ENCODE measurements around the gene ZNF318. TPM values are rescaled to one million over a fixed set of nuclear protein-coding genes. Genes with fewer than 3 reads are reported as not detected.
A peak's percentile ranks its signal among the peaks of the same experiment; 100 is the strongest.
"Not testable (repeated sequence)": the region's sequence is repeated elsewhere in the genome, so short reads cannot be mapped to it uniquely, and the experiment has no call there.

Gene ZNF318
- polyA plus RNA-seq, 2 of the 4 experiments (the other 2 are of a cell fraction), result 5.0 to 9.2 TPM

DNA sequence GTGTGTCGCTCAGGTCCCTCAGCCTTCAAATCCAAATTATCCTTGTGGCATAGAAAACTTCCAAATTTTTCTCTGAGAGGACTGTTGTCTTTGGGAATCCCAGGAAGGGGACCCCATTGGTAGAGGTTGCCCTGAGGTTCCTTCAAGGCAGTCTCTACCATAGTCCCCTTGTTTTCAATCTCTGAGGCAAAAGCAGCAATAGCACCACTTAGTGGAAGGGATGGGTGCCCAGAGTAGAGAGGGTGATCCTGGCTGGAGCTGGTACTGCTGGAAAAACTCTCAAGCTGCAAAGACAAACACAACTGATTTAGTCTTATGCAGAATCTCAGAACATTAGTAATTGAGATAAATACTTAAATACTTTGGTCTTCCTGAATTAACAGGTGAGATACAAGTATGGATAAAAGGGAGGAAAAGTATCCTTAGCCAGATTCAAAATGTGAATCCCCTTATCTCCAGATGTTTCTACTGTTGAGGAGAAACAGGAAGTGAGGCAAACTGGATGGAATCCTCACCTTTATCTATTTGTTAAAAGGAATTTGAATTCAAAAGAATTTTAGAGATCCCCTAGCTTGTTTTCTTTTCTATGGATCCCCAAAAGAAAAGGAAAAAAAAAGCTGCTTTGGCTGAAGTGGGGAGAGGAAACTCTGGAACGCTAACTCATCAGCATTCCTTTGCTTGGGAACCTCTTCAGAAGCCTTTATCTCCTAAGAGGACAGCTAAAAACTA, 13.4 kb downstream of the ZNF318 start:
- DNase-seq (ENCODE audit: low read depth in 1 of 2, low spot score in 1 of 2) (peak; percentile 7 to 20), FAIRE-seq (no peak), ATAC-seq (peak; percentile 62 to 82; a peak in 4 of 6 replicates)
- TF ChIP-seq, protein P1, sequence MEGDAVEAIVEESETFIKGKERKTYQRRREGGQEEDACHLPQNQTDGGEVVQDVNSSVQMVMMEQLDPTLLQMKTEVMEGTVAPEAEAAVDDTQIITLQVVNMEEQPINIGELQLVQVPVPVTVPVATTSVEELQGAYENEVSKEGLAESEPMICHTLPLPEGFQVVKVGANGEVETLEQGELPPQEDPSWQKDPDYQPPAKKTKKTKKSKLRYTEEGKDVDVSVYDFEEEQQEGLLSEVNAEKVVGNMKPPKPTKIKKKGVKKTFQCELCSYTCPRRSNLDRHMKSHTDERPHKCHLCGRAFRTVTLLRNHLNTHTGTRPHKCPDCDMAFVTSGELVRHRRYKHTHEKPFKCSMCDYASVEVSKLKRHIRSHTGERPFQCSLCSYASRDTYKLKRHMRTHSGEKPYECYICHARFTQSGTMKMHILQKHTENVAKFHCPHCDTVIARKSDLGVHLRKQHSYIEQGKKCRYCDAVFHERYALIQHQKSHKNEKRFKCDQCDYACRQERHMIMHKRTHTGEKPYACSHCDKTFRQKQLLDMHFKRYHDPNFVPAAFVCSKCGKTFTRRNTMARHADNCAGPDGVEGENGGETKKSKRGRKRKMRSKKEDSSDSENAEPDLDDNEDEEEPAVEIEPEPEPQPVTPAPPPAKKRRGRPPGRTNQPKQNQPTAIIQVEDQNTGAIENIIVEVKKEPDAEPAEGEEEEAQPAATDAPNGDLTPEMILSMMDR (IDR thresholded peaks at IDR 0.05), result 0 out of 3 replicates have a peak, but pooled peaks have one; percentile 12
- TF ChIP-seq EHMT2 (IDR thresholded peaks at IDR 0.05; ENCODE audit: low read depth) (no peak), RAD21 (conservative IDR thresholded peaks at IDR 0.05 in 1 of 2, IDR thresholded peaks at IDR 0.05 in 1 of 2) (peak; percentile 21 to 37; a peak in 4 of 5 replicates), HEYL (CRISPR knock-in tag; IDR thresholded peaks at IDR 0.05) (no peak), ESRRA (IDR thresholded peaks at IDR 0.05; ENCODE audit: borderline replicate concordance, low read length) (no peak), MAFK (IDR thresholded peaks at IDR 0.05; ENCODE audit: partially characterized antibody) (no peak), SMC3 (IDR thresholded peaks at IDR 0.05) (0 out of 3 replicates have a peak, but pooled peaks have one; percentile 11), RFX5 (IDR thresholded peaks at IDR 0.05) (no peak)
- TF ChIP-seq, protein P2, sequence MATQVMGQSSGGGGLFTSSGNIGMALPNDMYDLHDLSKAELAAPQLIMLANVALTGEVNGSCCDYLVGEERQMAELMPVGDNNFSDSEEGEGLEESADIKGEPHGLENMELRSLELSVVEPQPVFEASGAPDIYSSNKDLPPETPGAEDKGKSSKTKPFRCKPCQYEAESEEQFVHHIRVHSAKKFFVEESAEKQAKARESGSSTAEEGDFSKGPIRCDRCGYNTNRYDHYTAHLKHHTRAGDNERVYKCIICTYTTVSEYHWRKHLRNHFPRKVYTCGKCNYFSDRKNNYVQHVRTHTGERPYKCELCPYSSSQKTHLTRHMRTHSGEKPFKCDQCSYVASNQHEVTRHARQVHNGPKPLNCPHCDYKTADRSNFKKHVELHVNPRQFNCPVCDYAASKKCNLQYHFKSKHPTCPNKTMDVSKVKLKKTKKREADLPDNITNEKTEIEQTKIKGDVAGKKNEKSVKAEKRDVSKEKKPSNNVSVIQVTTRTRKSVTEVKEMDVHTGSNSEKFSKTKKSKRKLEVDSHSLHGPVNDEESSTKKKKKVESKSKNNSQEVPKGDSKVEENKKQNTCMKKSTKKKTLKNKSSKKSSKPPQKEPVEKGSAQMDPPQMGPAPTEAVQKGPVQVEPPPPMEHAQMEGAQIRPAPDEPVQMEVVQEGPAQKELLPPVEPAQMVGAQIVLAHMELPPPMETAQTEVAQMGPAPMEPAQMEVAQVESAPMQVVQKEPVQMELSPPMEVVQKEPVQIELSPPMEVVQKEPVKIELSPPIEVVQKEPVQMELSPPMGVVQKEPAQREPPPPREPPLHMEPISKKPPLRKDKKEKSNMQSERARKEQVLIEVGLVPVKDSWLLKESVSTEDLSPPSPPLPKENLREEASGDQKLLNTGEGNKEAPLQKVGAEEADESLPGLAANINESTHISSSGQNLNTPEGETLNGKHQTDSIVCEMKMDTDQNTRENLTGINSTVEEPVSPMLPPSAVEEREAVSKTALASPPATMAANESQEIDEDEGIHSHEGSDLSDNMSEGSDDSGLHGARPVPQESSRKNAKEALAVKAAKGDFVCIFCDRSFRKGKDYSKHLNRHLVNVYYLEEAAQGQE (IDR thresholded peaks at IDR 0.05), result no peak
- Histone ChIP-seq H3K4me1 (no peaks in the 10 kb centered on the region), H3K9me3 (no peaks in the 10 kb centered on the region), H3K4me2 (no peak overlapping the region), H3K27ac (no peak overlapping the region), H3K4me3 (no peak overlapping the region)
- ChIA-PET CTCF (interaction anchor here (0.6 to 2.0 kb wide), 7 partner anchors 19 to 129 kb away, joined by 3 to 13 read pairs (median 4); partner anchors contain the start of gene DNPH1), POLR2A (no interaction called here)
- 94% methylated on average over 2 of the region's 2 CpGs for WGBS (ENCODE audit: missing lambda C conversion rate)

DNA sequence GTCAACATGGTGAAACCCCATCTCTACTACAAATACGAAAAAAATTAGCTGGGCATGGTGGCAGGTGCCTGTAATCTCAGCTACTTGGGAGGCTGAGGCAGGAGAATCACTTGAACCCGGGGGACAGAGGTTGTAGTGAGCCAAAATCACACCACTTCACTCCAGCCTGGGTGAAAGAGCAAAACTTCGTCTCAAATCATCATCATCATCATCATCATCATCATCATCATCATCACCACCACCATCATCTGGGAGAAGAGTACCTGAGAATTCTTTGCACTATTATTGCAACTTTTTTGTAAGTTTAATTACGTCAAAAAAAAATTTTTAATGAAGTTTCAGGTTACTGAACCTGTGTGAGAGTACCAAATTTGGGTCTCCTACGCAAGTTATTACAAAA, 17.5 kb downstream of the ZNF318 start:
- H3K4me1 ChIP-seq; ATAC-seq; H3K4me3 ChIP-seq; H3K27ac ChIP-seq; H3K4me2 ChIP-seq; DNase-seq (ENCODE audit: low read depth in 1 of 2, low spot score in 1 of 2); H3K9me3 ChIP-seq; POLR2A ChIA-PET; FAIRE-seq; CTCF ChIA-PET: not testable (repeated sequence)
- WGBS (ENCODE audit: missing lambda C conversion rate), result 80% methylated on average over 5 of the region's 5 CpGs

DNA sequence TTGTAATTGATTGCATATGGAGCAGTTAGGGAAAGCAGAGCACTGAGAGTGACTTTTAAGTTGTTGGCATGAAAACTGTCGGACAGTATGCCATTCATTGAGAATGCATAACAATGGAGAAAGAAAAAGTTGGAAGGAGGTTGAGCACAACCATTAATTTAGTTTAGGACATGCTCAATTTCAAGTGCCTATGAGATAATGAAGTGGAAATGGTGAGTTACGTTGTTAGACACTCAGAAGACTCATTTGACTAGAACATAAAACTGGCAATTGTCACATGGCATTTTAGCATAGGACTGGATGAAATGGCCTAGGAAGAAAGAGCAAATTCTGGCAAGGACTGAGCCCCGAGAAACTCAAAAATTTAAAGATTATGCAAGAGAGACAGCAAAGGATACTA, 22.0 kb downstream of the ZNF318 start:
- Histone ChIP-seq H3K4me2 (no peak overlapping the region), H3K4me1 (no peaks in the 10 kb centered on the region), H3K27ac (no peak overlapping the region), H3K9me3 (no peaks in the 10 kb centered on the region), H3K4me3 (no peak overlapping the region)
- whole genome bisulfite sequencing (ENCODE audit: missing lambda C conversion rate), result 87% methylated on average over 3 of the region's 3 CpGs
- FAIRE-seq (no peak), ATAC-seq (no peak), DNase-seq (ENCODE audit: low read depth in 1 of 2, low spot score in 1 of 2) (no peak)
- CTCF ChIA-PET, result no interaction called here
- POLR2A ChIA-PET, result no interaction called here
- TF ChIP-seq RNF2 (IDR thresholded peaks at IDR 0.05; ENCODE audit: borderline replicate concordance, low read depth) (no peak), HOXB13 (CRISPR knock-in tag; IDR thresholded peaks at IDR 0.05; ENCODE audit: low read depth) (no peak), POLR2AphosphoS2 (conservative IDR thresholded peaks at IDR 0.05; ENCODE audit: low read length) (no peak), MAZ (IDR thresholded peaks at IDR 0.05; ENCODE audit: borderline replicate concordance, low read depth, low read length) (no peak), NPAS2 (CRISPR knock-in tag; IDR thresholded peaks at IDR 0.05; ENCODE audit: borderline replicate concordance) (no peak), FOXS1 (CRISPR knock-in tag; IDR thresholded peaks at IDR 0.05) (no peak), HEYL (CRISPR knock-in tag; IDR thresholded peaks at IDR 0.05) (no peak), SREBF2 (IDR thresholded peaks at IDR 0.05) (no peak), RCOR1 (IDR thresholded peaks at IDR 0.05; ENCODE audit: low read depth, low read length) (no peak)
- TF ChIP-seq, protein P3, sequence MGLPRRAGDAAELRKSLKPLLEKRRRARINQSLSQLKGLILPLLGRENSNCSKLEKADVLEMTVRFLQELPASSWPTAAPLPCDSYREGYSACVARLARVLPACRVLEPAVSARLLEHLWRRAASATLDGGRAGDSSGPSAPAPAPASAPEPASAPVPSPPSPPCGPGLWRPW (IDR thresholded peaks at IDR 0.05), result no peak
- TF ChIP-seq, protein P4, sequence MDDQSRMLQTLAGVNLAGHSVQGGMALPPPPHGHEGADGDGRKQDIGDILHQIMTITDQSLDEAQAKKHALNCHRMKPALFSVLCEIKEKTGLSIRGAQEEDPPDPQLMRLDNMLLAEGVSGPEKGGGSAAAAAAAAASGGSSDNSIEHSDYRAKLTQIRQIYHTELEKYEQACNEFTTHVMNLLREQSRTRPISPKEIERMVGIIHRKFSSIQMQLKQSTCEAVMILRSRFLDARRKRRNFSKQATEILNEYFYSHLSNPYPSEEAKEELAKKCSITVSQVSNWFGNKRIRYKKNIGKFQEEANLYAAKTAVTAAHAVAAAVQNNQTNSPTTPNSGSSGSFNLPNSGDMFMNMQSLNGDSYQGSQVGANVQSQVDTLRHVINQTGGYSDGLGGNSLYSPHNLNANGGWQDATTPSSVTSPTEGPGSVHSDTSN (IDR thresholded peaks at IDR 0.05), result no peak
- TF ChIP-seq, protein P2 (IDR thresholded peaks at IDR 0.05), result no peak
- TF ChIP-seq, protein P5, sequence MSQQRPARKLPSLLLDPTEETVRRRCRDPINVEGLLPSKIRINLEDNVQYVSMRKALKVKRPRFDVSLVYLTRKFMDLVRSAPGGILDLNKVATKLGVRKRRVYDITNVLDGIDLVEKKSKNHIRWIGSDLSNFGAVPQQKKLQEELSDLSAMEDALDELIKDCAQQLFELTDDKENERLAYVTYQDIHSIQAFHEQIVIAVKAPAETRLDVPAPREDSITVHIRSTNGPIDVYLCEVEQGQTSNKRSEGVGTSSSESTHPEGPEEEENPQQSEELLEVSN (IDR thresholded peaks at IDR 0.05; ENCODE audit: borderline replicate concordance, low read depth), result no peak

Data from A549 (cell line).